ENCODE measurements around the gene KLHL18.
"Not testable (repeated sequence)": the region's sequence is repeated elsewhere in the genome, so short reads cannot be mapped to it uniquely, and the experiment has no call there.

Gene KLHL18

DNA sequence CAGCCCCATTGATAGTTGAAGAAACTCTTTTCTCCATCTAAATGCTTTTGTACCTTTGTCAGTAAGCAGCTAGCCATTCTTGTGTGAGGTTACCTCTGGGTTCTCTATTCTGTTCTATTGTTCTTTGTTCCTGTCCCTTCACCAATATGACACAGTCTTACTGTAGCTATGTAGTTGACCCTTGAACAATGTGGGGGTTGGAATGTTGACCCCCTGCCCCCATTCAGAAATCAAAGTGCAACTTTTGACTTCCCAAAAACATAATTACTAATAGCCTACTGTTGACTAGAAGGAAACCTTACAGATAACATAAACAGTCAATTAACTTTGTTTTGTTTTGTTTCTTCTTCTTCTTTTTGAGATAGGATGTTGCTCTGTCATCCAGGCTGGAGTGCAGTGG is 18.7 kb downstream of the KLHL18 start:
- DNase-seq (ENCODE audit: low read depth in 1 of 2, low spot score in 1 of 2): no peak
- TF ChIP-seq JUND (IDR thresholded peaks at IDR 0.05; ENCODE audit: low read depth): no peak
- in situ Hi-C loops (cut with HindIII; ENCODE audit: low pct_unique_long_range_greater_than_20kb, low sequenced_read_pairs): no loop called here

DNA sequence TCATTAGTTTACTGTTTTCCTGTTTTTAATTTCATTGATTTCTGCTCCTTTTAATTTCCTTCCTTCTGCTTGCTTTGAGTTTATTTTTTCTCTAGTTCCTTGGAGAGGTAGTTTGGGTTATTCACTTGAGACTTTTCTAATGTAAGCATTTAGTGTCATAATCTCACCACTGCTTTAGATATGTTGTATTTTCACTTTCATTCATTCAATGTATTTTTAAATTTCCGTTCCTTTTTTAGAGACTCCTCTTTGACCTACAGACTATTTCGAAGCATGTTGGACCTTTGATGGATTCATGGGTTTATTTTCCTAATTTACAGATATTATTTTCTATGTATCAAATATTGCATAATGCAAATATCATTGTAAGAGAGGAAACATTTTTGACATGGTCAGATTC is 23.3 kb downstream of the KLHL18 start:
- TF ChIP-seq JUND (IDR thresholded peaks at IDR 0.05; ENCODE audit: low read depth): no peak
- in situ Hi-C loops (cut with HindIII; ENCODE audit: low pct_unique_long_range_greater_than_20kb, low sequenced_read_pairs): no loop called here
- DNase-seq (ENCODE audit: low read depth in 1 of 2, low spot score in 1 of 2): no peak

DNA sequence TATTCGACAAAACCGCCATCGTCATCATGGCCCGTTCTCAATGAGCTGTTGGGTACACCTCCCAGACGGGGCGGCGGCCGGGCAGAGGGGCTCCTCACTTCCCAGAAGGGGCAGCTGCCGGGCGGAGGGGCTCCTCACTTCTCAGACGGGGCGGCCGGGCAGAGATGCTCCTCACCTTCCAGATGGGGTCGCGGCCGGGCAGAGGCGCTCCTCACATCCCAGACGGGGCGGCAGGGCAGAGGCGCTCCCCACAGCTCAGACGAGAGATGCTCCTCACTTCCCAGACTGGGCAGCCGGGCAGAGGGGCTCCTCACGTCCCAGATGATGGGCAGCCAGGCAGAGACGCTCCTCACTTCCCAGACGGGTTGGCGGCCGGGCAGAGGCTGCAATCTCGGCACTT is 26.5 kb downstream of the KLHL18 start:
- in situ Hi-C loops (cut with HindIII; ENCODE audit: low pct_unique_long_range_greater_than_20kb, low sequenced_read_pairs); DNase-seq (ENCODE audit: low read depth in 1 of 2, low spot score in 1 of 2): not testable (repeated sequence)

DNA sequence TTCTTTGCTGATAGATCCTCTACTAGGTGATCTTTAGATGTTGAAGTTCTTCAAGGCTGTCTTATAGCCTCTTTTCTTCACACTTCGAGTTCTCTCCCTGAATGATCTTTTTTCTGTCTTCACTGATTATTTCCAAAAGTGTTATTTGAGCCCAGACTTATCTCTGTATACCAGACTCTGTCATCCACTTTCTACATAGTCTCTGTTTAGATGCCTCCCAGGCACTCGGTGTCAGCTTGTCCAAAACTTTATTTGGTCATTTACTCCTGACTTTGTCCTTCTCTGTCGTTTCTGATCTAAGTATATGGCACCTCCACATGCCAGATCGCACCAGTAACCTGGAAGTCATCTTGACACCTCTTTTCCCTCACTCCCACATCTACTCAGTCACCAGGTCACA is 27.6 kb downstream of the KLHL18 start:
- TF ChIP-seq JUND (IDR thresholded peaks at IDR 0.05; ENCODE audit: low read depth): no peak
- in situ Hi-C loops (cut with HindIII; ENCODE audit: low pct_unique_long_range_greater_than_20kb, low sequenced_read_pairs): no loop called here
- no peak for DNase-seq (ENCODE audit: low read depth in 1 of 2, low spot score in 1 of 2)

DNA sequence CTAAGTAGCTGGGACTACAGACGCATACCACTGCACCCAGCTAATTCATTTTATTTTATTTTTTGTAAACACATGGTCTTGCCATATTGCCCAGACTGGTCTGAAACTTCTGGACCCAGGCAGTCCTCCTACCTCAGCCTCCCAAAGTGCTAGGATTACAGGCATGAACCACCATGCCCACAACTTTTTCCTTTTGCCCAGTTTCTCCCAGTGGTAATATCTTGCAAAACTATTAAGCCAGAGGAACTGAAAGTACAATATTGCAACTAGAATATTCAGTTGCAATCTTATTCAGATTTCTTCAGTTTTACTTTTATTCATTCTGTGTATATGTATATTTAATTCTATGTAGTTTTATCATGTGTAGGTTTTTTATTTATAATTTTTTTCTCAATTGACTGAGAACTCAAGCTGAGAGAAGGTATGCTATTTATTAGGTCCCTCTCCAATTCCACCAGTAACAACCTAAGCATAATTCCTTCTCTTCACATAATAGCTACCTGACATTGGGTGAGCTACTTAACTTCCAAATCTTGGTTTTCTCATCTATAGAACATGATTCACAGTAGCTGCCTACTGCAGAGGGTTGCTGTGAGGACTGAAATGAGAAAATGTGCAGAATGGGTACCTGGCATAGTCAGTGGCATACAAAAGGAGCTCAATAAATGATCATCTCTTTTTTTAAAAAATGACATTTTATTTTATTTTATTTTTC is 30.8 kb downstream of the KLHL18 start:
- TF ChIP-seq JUND (IDR thresholded peaks at IDR 0.05; ENCODE audit: low read depth): no peak
- no peak for DNase-seq (ENCODE audit: low read depth in 1 of 2, low spot score in 1 of 2)
- in situ Hi-C loops (cut with HindIII; ENCODE audit: low pct_unique_long_range_greater_than_20kb, low sequenced_read_pairs): no loop called here

DNA sequence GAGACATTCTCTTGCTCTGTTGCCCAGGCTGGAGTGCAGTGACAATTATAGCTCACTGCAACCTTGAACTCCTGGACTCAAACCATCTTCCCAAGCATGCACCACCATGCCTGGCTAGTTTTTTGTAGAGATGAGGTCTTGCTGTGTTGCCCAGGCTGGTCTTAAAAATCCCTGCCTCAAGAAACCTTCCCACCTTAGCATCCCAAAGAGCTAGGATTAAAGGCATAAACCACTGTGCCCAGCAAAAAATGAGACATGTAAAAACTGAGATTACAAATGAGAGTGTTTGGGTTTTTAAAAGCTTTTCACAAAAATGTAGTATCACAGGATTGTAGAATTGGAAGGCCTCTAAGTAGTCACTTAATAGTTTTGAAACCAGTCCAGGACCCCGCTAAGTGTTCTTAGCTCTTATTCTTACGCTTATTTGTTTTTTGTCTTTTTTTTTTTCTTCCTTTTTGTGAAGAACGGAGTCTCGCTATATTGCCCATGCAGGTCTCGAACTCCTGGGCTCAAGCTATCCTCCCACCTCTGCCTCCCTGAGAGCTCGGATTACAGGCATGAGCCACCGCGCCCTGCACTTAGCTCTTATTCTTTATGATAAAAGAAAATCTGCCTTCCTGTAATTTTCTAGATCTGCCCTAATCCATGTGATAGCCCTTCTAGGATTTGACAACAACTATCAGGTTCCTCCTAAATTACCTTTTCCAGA is 31.5 kb downstream of the KLHL18 start:
- TF ChIP-seq JUND (IDR thresholded peaks at IDR 0.05; ENCODE audit: low read depth): no peak
- no peak for DNase-seq (ENCODE audit: low read depth in 1 of 2, low spot score in 1 of 2)
- in situ Hi-C loops (cut with HindIII; ENCODE audit: low pct_unique_long_range_greater_than_20kb, low sequenced_read_pairs): no loop called here

DNA sequence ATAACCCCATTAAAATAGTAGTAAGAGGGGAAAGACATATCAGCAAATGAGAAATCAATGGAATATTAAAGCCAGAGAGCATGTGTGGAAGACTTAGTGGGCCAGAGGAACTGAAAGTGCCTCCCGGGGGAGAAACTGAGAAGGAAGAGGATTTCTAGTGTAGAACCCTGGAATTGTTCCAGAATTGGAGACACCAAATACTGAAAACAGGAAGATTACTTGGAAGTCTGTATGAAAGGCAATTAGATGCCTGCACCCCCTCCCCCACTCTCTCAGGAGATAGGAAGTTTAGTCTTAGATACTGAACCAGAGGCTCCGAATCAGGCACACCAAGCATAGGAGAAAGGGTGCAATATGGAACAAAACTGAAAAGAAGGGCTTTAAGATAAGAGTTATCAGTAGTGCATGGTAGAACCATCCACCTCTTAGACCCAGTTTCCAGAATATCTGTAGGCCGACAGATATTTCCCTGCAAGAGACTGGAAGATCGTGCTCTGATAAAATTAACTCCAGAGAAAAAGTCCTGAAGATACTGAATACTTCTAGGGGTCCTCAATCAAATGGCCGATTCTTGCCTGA is 32.4 kb downstream of the KLHL18 start:
- in situ Hi-C loops (cut with HindIII; ENCODE audit: low pct_unique_long_range_greater_than_20kb, low sequenced_read_pairs): no loop called here
- no peak for TF ChIP-seq JUND (IDR thresholded peaks at IDR 0.05; ENCODE audit: low read depth)
- DNase-seq (ENCODE audit: low read depth in 1 of 2, low spot score in 1 of 2): no peak

DNA sequence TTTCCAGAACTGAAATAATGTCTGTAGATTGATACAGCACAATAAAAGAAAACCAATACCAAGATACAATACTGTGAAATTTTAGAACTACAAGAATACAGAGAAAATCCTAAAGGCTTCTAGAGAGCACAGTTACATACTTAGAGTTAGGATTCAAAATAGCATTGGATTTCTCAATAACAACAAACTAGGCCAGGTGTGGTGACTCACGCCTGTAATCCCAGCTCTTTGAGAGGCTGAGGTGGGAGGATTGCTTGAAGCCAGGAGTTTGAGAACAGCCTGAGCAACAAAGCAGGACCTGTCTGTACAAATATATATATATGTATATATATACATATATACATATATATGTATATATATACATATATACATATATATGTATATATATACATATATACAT is 33.4 kb downstream of the KLHL18 start:
- in situ Hi-C loops (cut with HindIII; ENCODE audit: low pct_unique_long_range_greater_than_20kb, low sequenced_read_pairs); DNase-seq (ENCODE audit: low read depth in 1 of 2, low spot score in 1 of 2): not testable (repeated sequence)

DNA sequence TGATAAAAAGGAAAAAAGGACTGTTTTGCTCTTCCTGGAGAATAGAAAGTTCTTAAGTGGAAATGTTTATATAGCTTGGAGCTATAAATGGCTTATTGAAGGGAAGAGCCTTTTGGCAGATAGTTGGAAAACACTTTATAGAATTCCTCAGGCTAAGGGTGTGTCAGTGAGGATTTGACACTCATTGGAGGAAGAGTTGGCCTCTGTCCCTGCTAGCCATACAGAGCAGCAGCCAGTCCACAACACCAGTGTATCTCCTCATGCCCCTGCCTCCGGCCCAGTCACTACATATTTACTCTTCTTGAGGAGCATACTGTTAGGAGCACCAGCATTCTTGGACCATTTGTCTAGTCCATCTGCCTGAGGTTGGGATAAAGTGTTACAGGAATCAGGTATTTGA is 36.2 kb downstream of the KLHL18 start:
- no peak for TF ChIP-seq JUND (IDR thresholded peaks at IDR 0.05; ENCODE audit: low read depth)
- in situ Hi-C loops (cut with HindIII; ENCODE audit: low pct_unique_long_range_greater_than_20kb, low sequenced_read_pairs): no loop called here
- DNase-seq (ENCODE audit: low read depth in 1 of 2, low spot score in 1 of 2): peak in 1 of 2 experiments; percentile 11

DNA sequence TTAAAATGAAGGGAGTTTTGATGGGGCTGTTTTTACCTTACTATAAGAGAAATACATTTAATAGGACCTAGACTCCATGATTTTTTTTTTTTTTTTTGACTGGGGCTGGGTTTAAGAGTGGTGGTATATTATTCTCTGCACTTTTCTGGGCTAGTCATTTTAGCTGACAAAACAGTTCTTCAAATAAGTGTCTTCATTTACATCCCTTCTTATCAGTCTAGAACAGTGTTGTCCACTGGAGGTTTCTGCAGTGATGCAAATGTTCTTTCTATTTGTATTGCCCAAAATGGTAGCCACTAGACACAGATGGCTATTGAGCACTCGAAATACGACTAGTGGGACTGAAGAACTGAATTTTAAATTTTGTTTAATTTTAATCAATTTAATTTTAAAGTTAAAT is 37.2 kb downstream of the KLHL18 start:
- no peak for TF ChIP-seq JUND (IDR thresholded peaks at IDR 0.05; ENCODE audit: low read depth)
- in situ Hi-C loops (cut with HindIII; ENCODE audit: low pct_unique_long_range_greater_than_20kb, low sequenced_read_pairs): no loop called here
- no peak for DNase-seq (ENCODE audit: low read depth in 1 of 2, low spot score in 1 of 2)

DNA sequence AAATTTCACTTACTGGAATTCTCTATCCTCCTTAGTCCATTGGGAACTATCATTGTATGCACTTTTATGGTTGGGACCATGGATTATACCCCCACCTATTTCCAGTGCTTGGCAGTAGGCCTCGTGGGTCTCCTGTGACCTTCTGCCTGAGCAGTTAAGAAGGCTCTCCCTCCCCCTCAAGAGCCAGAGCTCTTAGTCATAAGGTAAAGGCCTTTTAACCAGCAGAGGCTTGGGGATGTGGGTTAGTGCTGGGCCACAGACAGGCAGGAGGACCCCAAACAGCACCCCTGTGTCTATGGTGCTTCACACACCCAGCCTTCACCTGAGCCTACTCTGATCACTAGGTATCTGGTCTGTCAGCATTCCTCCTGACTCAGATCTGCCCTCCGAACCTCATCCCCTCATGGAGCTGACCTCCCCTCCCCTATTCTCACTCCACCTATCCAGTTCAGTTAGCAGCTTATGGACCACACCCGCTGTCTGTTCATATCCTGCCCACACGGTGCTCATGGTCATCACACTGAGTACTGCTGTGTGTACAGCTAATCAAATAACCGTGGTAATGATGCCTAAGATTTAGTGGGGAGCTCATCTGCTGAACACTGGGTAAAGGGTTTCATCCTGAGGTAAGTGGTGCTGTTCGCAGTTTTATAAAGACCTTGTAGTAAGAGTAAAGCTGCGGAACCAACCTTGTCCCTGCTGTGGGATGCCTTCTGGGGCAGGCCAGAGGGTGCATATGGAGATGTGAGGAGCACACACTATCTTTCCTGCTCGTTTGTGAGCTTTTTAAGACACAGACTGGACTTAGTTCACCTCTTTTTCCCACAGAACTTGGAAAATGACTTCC is 40.9 kb downstream of the KLHL18 start:
- no peak for DNase-seq (ENCODE audit: low read depth in 1 of 2, low spot score in 1 of 2)
- TF ChIP-seq JUND (IDR thresholded peaks at IDR 0.05; ENCODE audit: low read depth): no peak
- in situ Hi-C loops (cut with HindIII; ENCODE audit: low pct_unique_long_range_greater_than_20kb, low sequenced_read_pairs): no loop called here

DNA sequence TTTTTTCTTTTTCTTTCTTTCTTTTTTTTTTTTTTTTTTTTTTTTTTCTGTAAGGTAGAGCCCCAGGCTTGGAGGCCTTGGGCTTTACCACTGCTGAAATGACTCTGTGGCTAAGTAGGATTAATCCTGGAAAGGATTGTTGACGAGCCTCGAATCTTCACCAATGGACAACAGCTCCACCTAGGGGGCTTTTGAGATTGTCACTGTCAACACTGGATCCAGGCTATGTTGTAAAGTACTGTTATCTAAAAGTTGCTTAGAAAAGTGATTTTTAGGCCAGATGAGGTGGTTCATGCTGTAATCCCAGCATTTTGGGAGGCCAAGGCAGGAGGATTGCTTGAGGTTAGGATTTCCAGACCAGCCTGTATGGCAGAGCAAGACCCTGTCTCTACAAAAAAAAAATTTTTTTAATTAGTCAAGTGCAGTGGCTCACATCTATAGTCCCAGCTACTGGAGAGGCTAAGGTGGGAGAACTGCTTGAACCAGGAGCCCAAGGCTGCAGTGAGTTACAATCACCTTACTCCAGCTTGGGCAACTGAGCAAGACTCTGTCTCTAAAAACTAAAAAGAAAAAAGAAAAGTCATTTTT is 41.6 kb downstream of the KLHL18 start:
- no peak for TF ChIP-seq JUND (IDR thresholded peaks at IDR 0.05; ENCODE audit: low read depth)
- peak; percentile 46 to 70 for DNase-seq (ENCODE audit: low read depth in 1 of 2, low spot score in 1 of 2)
- in situ Hi-C loops (cut with HindIII; ENCODE audit: low pct_unique_long_range_greater_than_20kb, low sequenced_read_pairs): no loop called here

Measured in T47D (cell line).